Fibroblast of mammary gland (primary cell): Measurements from ENCODE around the gene PPY.
"Not testable (repeated sequence)": the region's sequence is repeated elsewhere in the genome, so short reads cannot be mapped to it uniquely, and the experiment has no call there.

ENCODE experiments used
- DNase-seq: peaks from one replicate; pipeline ENCODE4 v3.0.0-alpha.2; 2010; ENCODE audit warnings: low read depth
- H3K4me3 ChIP-seq: 2 replicates; pipeline ENCODE4 v1.5.1; 2011; ENCODE audit warnings: low read depth, mild to moderate bottlenecking, low read length, moderate library complexity; ENCODE audit not compliant: control insufficient read depth
- CTCF ChIP-seq: conservative IDR thresholded peaks from 2 replicates; pipeline ENCODE4 v1.5.1; 2011; ENCODE audit warnings: low read depth, low read length, inconsistent platforms; ENCODE audit not compliant: control insufficient read depth, insufficient read depth

Gene PPY

GRCh38 chr17:43901861-43902589 lies 40.3 kb downstream of the PPY start:
- no peak for TF ChIP-seq CTCF
- H3K4me3 ChIP-seq: no peak overlapping the region
- no peak for DNase-seq

GRCh38 chr17:43900858-43901754 lies 41.2 kb downstream of the PPY start:
- no peak for DNase-seq
- H3K4me3 ChIP-seq: peak overlapping the region; percentile 33
- TF ChIP-seq CTCF: no peak

- DNase-seq: peak; percentile 70
- no peak for TF ChIP-seq CTCF
- peak overlapping the region; percentile 33 for H3K4me3 ChIP-seq
Measured at GRCh38 chr17:43900183-43900857, 42.0 kb downstream of the PPY start.

- TF ChIP-seq CTCF: no peak
- H3K4me3 ChIP-seq: no peak overlapping the region
- no peak for DNase-seq
Measured at GRCh38 chr17:43898446-43898845, 43.8 kb downstream of the PPY start.

- no peak for TF ChIP-seq CTCF
- no peak overlapping the region for H3K4me3 ChIP-seq
- DNase-seq: no peak
Measured at GRCh38 chr17:43897831-43898230, 44.4 kb downstream of the PPY start.

- not testable (repeated sequence) for H3K4me3 ChIP-seq, DNase-seq
Measured at GRCh38 chr17:43894494-43894893, 47.8 kb downstream of the PPY start.

- no peak overlapping the region for H3K4me3 ChIP-seq
- no peak for TF ChIP-seq CTCF
- DNase-seq: no peak
Measured at GRCh38 chr17:43892647-43892952, 49.7 kb downstream of the PPY start.
